ENCODE results near the gene RANBP1. TPM values are rescaled to one million over a fixed set of nuclear protein-coding genes. Genes with fewer than 3 reads are reported as not detected.

Gene RANBP1
- total RNA-seq, 1 donor from 2014 or later = 90.6 TPM

GRCh38 chr22:20125201-20126174 lies 9.6 kb downstream of the RANBP1 start:
- no peak for DNase-seq

GRCh38 chr22:20126284-20127029 lies 10.6 kb downstream of the RANBP1 start:
- no peak for DNase-seq

GRCh38 chr22:20127318-20127868 lies 11.5 kb downstream of the RANBP1 start:
- DNase-seq = no peak

GRCh38 chr22:20127869-20128618 lies 12.1 kb downstream of the RANBP1 start:
- no peak for DNase-seq

- DNase-seq = no peak
Observed at GRCh38 chr22:20128619-20128901, 12.7 kb downstream of the RANBP1 start.

- DNase-seq = no peak
Observed at GRCh38 chr22:20128902-20129746, 13.2 kb downstream of the RANBP1 start.

- no peak for DNase-seq
Observed at GRCh38 chr22:20129747-20130014, 13.8 kb downstream of the RANBP1 start.

- DNase-seq = no peak
Observed at GRCh38 chr22:20130319-20130718, 14.4 kb downstream of the RANBP1 start.

GRCh38 chr22:20130731-20131596 lies 15.1 kb downstream of the RANBP1 start:
- peak; percentile 76 for DNase-seq

- DNase-seq = no peak
Observed at GRCh38 chr22:20131597-20131858, 15.6 kb downstream of the RANBP1 start, which contains the start of gene ZDHHC8. ZDHHC8 (plus strand) TSS chr22:20131804; CDS start chr22:20131948, 144 bp downstream.

- no peak for DNase-seq
Observed at GRCh38 chr22:20131859-20132685, 16.2 kb downstream of the RANBP1 start.

GRCh38 chr22:20132686-20133246 lies 16.9 kb downstream of the RANBP1 start:
- no peak for DNase-seq

GRCh38 chr22:20133930-20134549 lies 18.1 kb downstream of the RANBP1 start:
- no peak for DNase-seq

GRCh38 chr22:20135265-20135664 lies 19.4 kb downstream of the RANBP1 start:
- no peak for DNase-seq

- no peak for DNase-seq
Observed at GRCh38 chr22:20135806-20136602, 20.1 kb downstream of the RANBP1 start.

- DNase-seq = no peak
Observed at GRCh38 chr22:20136603-20136873, 20.6 kb downstream of the RANBP1 start.

- no peak for DNase-seq
Observed at GRCh38 chr22:20137113-20137512, 21.2 kb downstream of the RANBP1 start.

- DNase-seq = peak; percentile 69
Observed at GRCh38 chr22:20137671-20138416, 21.9 kb downstream of the RANBP1 start.

All from occipital lobe (tissue), 2 donors.